AG10803 (cell line): ENCODE results near the gene GRIN2C.

Source experiments
- DNase-seq: peaks from one replicate; pipeline ENCODE4 v3.0.0; 2010; ENCODE audit warnings: low read depth
- H3K4me3 ChIP-seq: 2 replicates; pipeline ENCODE4 v1.5.1; 2011; ENCODE audit warnings: mild to moderate bottlenecking, low read length, control low read depth
- CTCF ChIP-seq: conservative IDR thresholded peaks from 2 replicates; pipeline ENCODE4 v1.5.1; 2011; ENCODE audit warnings: mild to moderate bottlenecking, low read length, control low read depth, inconsistent platforms

The GRIN2C gene

GRCh38 chr17:74795327-74796020 is 64.2 kb downstream of the GRIN2C start:
- DNase-seq, result no peak
- H3K4me3 ChIP-seq, result no peak overlapping the region
- TF ChIP-seq CTCF, result no peak

- no peak for DNase-seq
- no peak overlapping the region for H3K4me3 ChIP-seq
- TF ChIP-seq CTCF, result no peak
Measured at GRCh38 chr17:74792586-74793105, 67.0 kb downstream of the GRIN2C start.
